PC-3 (cell line): ENCODE data around the gene CPEB3. TPM values are rescaled to one million over a fixed set of nuclear protein-coding genes. Genes with fewer than 3 reads are reported as not detected.

Experiments
- ATAC-seq: fragments of 200-7000 bp; cut with Tn5 transposase; 2 replicates; pipeline ENCODE4 v1.9.1; 2020; ENCODE audit warnings: mild to moderate bottlenecking, moderate library complexity
- BruUV-seq: library from RNA; stranded (reverse); fragments of 400-500 nt; replicated peaks from 2 replicates; lab custom pipeline; 2021; lab: Mats Ljungman, UMichigan
- CTCF ChIA-PET: fragments of 300-600 bp; sonication (Branson Sonifier 250); formaldehyde crosslinking; loops from one replicate; lab custom pipeline; 2022; ENCODE audit warnings: antibody characterized with exemption; lab: Charles Lee
- POLR2A ChIA-PET: fragments of 300-600 bp; sonication (Branson Sonifier 250); formaldehyde crosslinking; loops from one replicate; lab custom pipeline; 2022; ENCODE audit warnings: antibody characterized with exemption; ENCODE audit not compliant: unreplicated experiment; lab: Charles Lee
- DNase-seq: peaks from one replicate; pipeline ENCODE4 v3.0.0-alpha.2; 2015
- H2AFZ ChIP-seq: fragments of 300-600 bp; sonication (generic); 2 replicates; pipeline ENCODE4 v1.6.0; 2016; ENCODE audit warnings: antibody characterized with exemption, low read length
- H3F3A ChIP-seq: fragments of 300-600 bp; sonication (generic); one replicate; pipeline ENCODE4 v1.6.0; 2017; ENCODE audit warnings: antibody characterized with exemption, low read length, control low read depth, mild to moderate bottlenecking; ENCODE audit not compliant: unreplicated experiment
- H3K27ac ChIP-seq: fragments of 300-600 bp; sonication (generic); 2 replicates; pipeline ENCODE4 v1.5.1; 2016; ENCODE audit warnings: mild to moderate bottlenecking, low read length
- H3K27me3 ChIP-seq: fragments of 300-600 bp; sonication (generic); 2 replicates; pipeline ENCODE4 v1.6.1; 2016; ENCODE audit warnings: low read length, mixed read lengths
- H3K36me3 ChIP-seq: fragments of 300-600 bp; sonication (generic); 2 replicates; pipeline ENCODE4 v1.6.1; 2016; ENCODE audit warnings: low read depth, mixed run types, low read length, mixed read lengths
- H3K4me1 ChIP-seq: fragments of 300-600 bp; sonication (generic); 2 replicates; pipeline ENCODE4 v1.5.1; 2016; ENCODE audit warnings: low read length; ENCODE audit not compliant: insufficient read depth
- H3K4me2 ChIP-seq: fragments of 300-600 bp; sonication (generic); 2 replicates; pipeline ENCODE4 v1.6.0; 2016; ENCODE audit warnings: low read length
- H3K4me3 ChIP-seq: fragments of 300-600 bp; sonication (generic); 2 replicates; pipeline ENCODE4 v1.5.1; 2016; ENCODE audit warnings: mild to moderate bottlenecking, low read length, mixed read lengths
- H3K79me2 ChIP-seq: fragments of 300-600 bp; sonication (generic); 2 replicates; pipeline ENCODE4 v1.6.1; 2017; ENCODE audit warnings: low read length, mixed read lengths
- H3K9ac ChIP-seq: fragments of 300-600 bp; sonication (generic); 2 replicates; pipeline ENCODE4 v1.6.0; 2016; ENCODE audit warnings: mild to moderate bottlenecking, low read length
- H3K9me2 ChIP-seq: fragments of 300-600 bp; sonication (generic); replicated peaks from 2 replicates; pipeline ENCODE4 v1.6.1; 2016; ENCODE audit warnings: mixed run types, low read length, mixed read lengths
- H3K9me3 ChIP-seq: fragments of 300-600 bp; sonication (generic); 2 replicates; pipeline ENCODE4 v1.6.1; 2016; ENCODE audit warnings: low read length, mixed read lengths
- H4K20me1 ChIP-seq: fragments of 300-600 bp; sonication (generic); 2 replicates; pipeline ENCODE4 v1.6.1; 2016; ENCODE audit warnings: low read length, mixed read lengths
- EZH2 ChIP-seq: fragments of 300-600 bp; sonication (generic); IDR thresholded peaks from one replicate; pipeline ENCODE4 v1.6.1; 2017; ENCODE audit warnings: antibody characterized with exemption, mild to moderate bottlenecking, low read length; ENCODE audit not compliant: unreplicated experiment
- EZH2phosphoT487 ChIP-seq: fragments of 300-600 bp; sonication (generic); IDR thresholded peaks from 2 replicates; pipeline ENCODE4 v1.6.1; 2018; ENCODE audit warnings: mild to moderate bottlenecking, antibody characterized with exemption, low read length, borderline replicate concordance
- intact Hi-C: fragments of 100-400 bp; cut with micrococcal nuclease; formaldehyde crosslinking; loops from 2 replicates; pipeline ENCODE4 v1.9.0; 2023
- total RNA-seq: library from RNA; depleted of rRNA; stranded (reverse); fragments of >200 nt; gene quantifications from 2 replicates; pipeline ENCODE4 v1.2.3, GENCODE V29; 2014
- TF ChIP-seq, protein P1 (sequence below): fragments of 300-600 bp; sonication (generic); conservative IDR thresholded peaks from 2 replicates; pipeline ENCODE4 v1.5.1; 2017; ENCODE audit warnings: antibody characterized with exemption, low read depth, mild to moderate bottlenecking, low read length

CPEB3 gene
- total RNA-seq, 1 experiment from 2014 or later: 0.80 TPM

DNA sequence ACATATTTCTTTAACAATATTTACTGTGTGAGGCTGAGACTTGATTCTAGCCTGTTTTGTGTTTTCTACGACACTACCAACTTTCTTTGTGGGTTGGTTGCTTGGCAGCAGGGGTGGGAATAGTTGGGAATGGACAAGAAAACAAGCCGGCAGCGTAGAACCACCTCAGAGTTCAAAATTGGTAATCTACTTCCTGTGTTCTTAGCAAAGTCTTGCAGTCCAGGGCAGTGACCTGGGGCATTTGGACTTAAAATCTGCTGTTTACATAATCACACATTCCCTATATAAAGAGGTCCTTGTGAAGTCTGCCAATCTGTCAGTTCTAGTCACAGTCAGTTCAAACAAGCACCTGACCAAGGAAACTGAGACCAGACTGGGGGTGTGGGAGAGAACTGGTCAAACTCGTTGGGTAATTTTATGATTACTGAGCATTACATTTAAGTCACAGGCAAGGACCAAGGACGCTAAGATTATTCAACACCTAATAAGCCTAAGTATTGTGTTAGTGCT lies 167.9 kb downstream of the CPEB3 start:
- DNase-seq (peak; percentile 84), ATAC-seq (peak; percentile 84)
- Histone ChIP-seq H3K4me3 (peak overlapping the region; percentile 40), H3K4me2 (peak overlapping the region; percentile 76), H3K27me3 (no peaks in the 10 kb centered on the region), H3K9me2 (no peaks in the 10 kb centered on the region), H2AFZ (peak overlapping the region; percentile 51), H3K79me2 (0 out of 2 replicates have a peak, but pooled peaks cover 3% of the 10 kb centered on the region), H3K9me3 (no peaks in the 10 kb centered on the region), H3K4me1 (peaks cover 51% of the 10 kb centered on the region), H3K36me3 (no peaks in the 10 kb centered on the region), H3K27ac (peak overlapping the region; percentile 80), H3F3A (no peaks in the 10 kb centered on the region), H3K9ac (peak overlapping the region; percentile 27), H4K20me1 (no peaks in the 10 kb centered on the region)
- TF ChIP-seq EZH2: no peak
- TF ChIP-seq EZH2phosphoT487: no peak
- TF ChIP-seq, protein P1, sequence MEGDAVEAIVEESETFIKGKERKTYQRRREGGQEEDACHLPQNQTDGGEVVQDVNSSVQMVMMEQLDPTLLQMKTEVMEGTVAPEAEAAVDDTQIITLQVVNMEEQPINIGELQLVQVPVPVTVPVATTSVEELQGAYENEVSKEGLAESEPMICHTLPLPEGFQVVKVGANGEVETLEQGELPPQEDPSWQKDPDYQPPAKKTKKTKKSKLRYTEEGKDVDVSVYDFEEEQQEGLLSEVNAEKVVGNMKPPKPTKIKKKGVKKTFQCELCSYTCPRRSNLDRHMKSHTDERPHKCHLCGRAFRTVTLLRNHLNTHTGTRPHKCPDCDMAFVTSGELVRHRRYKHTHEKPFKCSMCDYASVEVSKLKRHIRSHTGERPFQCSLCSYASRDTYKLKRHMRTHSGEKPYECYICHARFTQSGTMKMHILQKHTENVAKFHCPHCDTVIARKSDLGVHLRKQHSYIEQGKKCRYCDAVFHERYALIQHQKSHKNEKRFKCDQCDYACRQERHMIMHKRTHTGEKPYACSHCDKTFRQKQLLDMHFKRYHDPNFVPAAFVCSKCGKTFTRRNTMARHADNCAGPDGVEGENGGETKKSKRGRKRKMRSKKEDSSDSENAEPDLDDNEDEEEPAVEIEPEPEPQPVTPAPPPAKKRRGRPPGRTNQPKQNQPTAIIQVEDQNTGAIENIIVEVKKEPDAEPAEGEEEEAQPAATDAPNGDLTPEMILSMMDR: no peak
- BruUV-seq: no TSS peak
- POLR2A ChIA-PET: interaction anchor here (0.8 kb wide), 1 partner anchor 100 kb away, joined by 3 read pairs; no protein-coding TSS in a partner anchor
- CTCF ChIA-PET: no interaction called here
- intact Hi-C loops: loop anchor here (5.0 kb wide), 1 partner anchor 36 kb away; no protein-coding TSS in a partner anchor

DNA sequence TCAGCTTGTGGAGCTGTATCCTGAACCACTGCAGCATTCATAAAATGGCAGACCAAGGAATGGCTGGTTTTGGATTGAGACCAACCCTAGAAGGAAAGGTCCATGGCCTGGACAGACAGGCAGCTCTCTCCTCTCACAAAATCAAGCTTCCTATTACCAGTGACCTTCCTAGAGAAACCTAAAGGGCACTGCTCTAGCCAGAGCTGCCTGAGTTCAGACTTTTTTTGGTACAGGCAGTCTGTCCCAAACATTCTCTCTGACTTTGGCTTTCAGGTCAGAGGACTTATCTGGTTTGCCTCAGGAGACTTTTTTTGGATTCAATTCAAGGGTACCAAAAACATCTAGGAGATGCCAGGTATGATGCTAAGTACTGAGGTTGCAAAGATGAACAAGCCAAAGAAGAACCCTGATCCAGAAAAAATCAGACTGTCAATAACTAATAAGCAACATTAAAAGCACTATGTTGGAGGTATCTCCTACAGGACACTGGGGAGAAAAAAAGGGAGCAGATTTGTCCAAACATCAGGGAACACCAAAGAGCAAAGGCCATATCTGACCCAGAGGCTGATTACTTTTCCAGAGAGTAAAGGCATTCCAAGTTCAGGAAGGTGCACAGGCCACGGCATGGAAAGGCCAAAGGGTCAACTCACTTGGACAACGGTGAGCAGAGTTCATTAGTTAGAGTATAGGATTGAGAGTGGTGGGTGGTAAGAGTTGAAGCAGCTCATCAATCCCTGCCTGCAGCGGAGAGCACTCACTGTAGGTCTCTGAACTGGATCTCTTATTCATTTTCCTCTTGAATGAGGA lies 169.0 kb downstream of the CPEB3 start:
- BruUV-seq: no TSS peak

More for the DNA sequence above, 169.0 kb downstream of the CPEB3 start:
- Histone ChIP-seq H3F3A (no peaks in the 10 kb centered on the region), H3K9me2 (no peaks in the 10 kb centered on the region), H2AFZ (no peak overlapping the region), H3K9me3 (no peaks in the 10 kb centered on the region), H3K27ac (peak overlapping the region; percentile 80), H3K4me2 (peak overlapping the region; percentile 76; the same call in 1 of the 2 replicates), H4K20me1 (no peaks in the 10 kb centered on the region), H3K36me3 (no peaks in the 10 kb centered on the region), H3K4me1 (peaks cover 51% of the 10 kb centered on the region), H3K4me3 (no peak overlapping the region), H3K27me3 (no peaks in the 10 kb centered on the region), H3K79me2 (0 out of 2 replicates have a peak, but pooled peaks cover 3% of the 10 kb centered on the region), H3K9ac (no peak overlapping the region)
- DNase-seq: no peak
- TF ChIP-seq EZH2phosphoT487: no peak
- no peak for TF ChIP-seq EZH2
- TF ChIP-seq, protein P1: no peak
- ChIA-PET POLR2A (no interaction called here), CTCF (no interaction called here)
- intact Hi-C loops: loop anchor here (5.0 kb wide), 1 partner anchor 35 kb away; no protein-coding TSS in a partner anchor
- no peak for ATAC-seq
